AG08396 (cell line): ENCODE measurements around the gene PPIP5K2.
"Not testable (repeated sequence)": the region's sequence is repeated elsewhere in the genome, so short reads cannot be mapped to it uniquely, and the experiment has no call there.

Experiments used
- DNase-seq: peaks from one replicate; pipeline ENCODE4 v3.0.0; 2012; ENCODE audit warnings: low spot score, mixed read lengths

Gene PPIP5K2

GRCh38 chr5:103208460-103208859 lies 88.4 kb downstream of the PPIP5K2 start:
- DNase-seq = no peak

- no peak for DNase-seq
These were observed 89.0 kb downstream of the PPIP5K2 start for GRCh38 chr5:103209065-103209464.

- DNase-seq = no peak
These were observed 90.9 kb downstream of the PPIP5K2 start for GRCh38 chr5:103210952-103211351.

- no peak for DNase-seq
These were observed 91.8 kb downstream of the PPIP5K2 start for GRCh38 chr5:103211576-103212561.

GRCh38 chr5:103216137-103216536 lies 96.0 kb downstream of the PPIP5K2 start:
- no peak for DNase-seq

- no peak for DNase-seq
These were observed 96.6 kb downstream of the PPIP5K2 start for GRCh38 chr5:103216697-103217096.

GRCh38 chr5:103217101-103217500 lies 97.0 kb downstream of the PPIP5K2 start:
- DNase-seq = no peak

- peak; percentile 16 for DNase-seq
These were observed 98.1 kb downstream of the PPIP5K2 start for GRCh38 chr5:103218164-103218563.

- not testable (repeated sequence) for DNase-seq
These were observed 99.0 kb downstream of the PPIP5K2 start for GRCh38 chr5:103219074-103219473.

GRCh38 chr5:103223031-103223955 lies 103.2 kb downstream of the PPIP5K2 start:
- DNase-seq = no peak

- peak; percentile 55 for DNase-seq
These were observed 104.2 kb downstream of the PPIP5K2 start for GRCh38 chr5:103224118-103224893.

- no peak for DNase-seq
These were observed 104.8 kb downstream of the PPIP5K2 start for GRCh38 chr5:103224894-103225246.

- DNase-seq = no peak
These were observed 108.0 kb downstream of the PPIP5K2 start for GRCh38 chr5:103228061-103228460.

GRCh38 chr5:103228588-103228987 lies 108.5 kb downstream of the PPIP5K2 start:
- no peak for DNase-seq

GRCh38 chr5:103232393-103232999 lies 112.4 kb downstream of the PPIP5K2 start:
- DNase-seq = peak; percentile 26

- no peak for DNase-seq
These were observed 114.3 kb downstream of the PPIP5K2 start for GRCh38 chr5:103234239-103234975.

- no peak for DNase-seq
These were observed 115.8 kb downstream of the PPIP5K2 start for GRCh38 chr5:103235891-103236290.

- no peak for DNase-seq
These were observed 117.7 kb downstream of the PPIP5K2 start for GRCh38 chr5:103237778-103238177.

GRCh38 chr5:103243665-103244064 lies 123.6 kb downstream of the PPIP5K2 start:
- DNase-seq = no peak

GRCh38 chr5:103244398-103244797 lies 124.3 kb downstream of the PPIP5K2 start:
- no peak for DNase-seq

GRCh38 chr5:103245761-103246160 lies 125.7 kb downstream of the PPIP5K2 start:
- DNase-seq = no peak
